Ovary (tissue), 9 donors: ENCODE data around the gene PTPN2. TPM values are rescaled to one million over a fixed set of nuclear protein-coding genes. Genes with fewer than 3 reads are reported as not detected.
A peak's percentile ranks its signal among the peaks of the same experiment; 100 is the strongest.

Experiments
- DNase-seq, 5 donors: peaks; one replicate each; pipeline ENCODE4 v3.0.0-alpha.2; 2019 to 2020
- H3K27ac ChIP-seq, 2 donors: fragments of 200-600 bp; one replicate each; pipeline versions ENCODE4 v1.5.1 to v1.8.0; 2019 to 2022
- H3K27me3 ChIP-seq: fragments of 200-600 bp; one replicate; pipeline ENCODE4 v1.8.0; 2022
- H3K36me3 ChIP-seq: fragments of 200-600 bp; sonication (generic); one replicate; pipeline ENCODE4 v1.5.1; 2019
- H3K4me1 ChIP-seq: one replicate; pipeline ENCODE4 v1.8.1; 2013; ENCODE audit warnings: mild to moderate bottlenecking, moderate library complexity; ENCODE audit not compliant: insufficient read depth
- H3K4me3 ChIP-seq: fragments of 200-600 bp; sonication (generic); one replicate; pipeline ENCODE4 v1.5.1; 2017
- H3K9me3 ChIP-seq, 2 donors: fragments of 200-600 bp in 1 of 2; sonication (generic) in 1 of 2; one replicate each; pipeline versions ENCODE4 v1.5.1 to v1.8.1; 2013 to 2019; ENCODE audit warnings: mild to moderate bottlenecking in 1 of 2, moderate library complexity in 1 of 2
- EP300 ChIP-seq: sonication (generic); formaldehyde crosslinking; IDR thresholded peaks from one replicate; pipeline ENCODE4 v1.6.1; 2017; ENCODE audit warnings: antibody characterized with exemption
- POLR2A ChIP-seq: fragments of 450-650 bp; IDR thresholded peaks from one replicate; pipeline ENCODE4 v1.6.1; 2017; ENCODE audit warnings: antibody characterized with exemption, mild to moderate bottlenecking, moderate library complexity
- WGBS, 3 donors: extraction: QIAGEN DNeasy Blood & Tissue Kit in 1 of 3; methylation state at CpG; one replicate each; pipeline versions ENCODE4 v1.1.5 to v1.1.7; 2013 to 2017; 5-methylcytosine and 5-hydroxymethylcytosine counted together
- intact Hi-C, 4 donors: fragments of 100-400 bp; cut with DNase I; formaldehyde crosslinking; loops; one replicate each; pipeline versions ENCODE4 v1.11.0 to v1.15.1; 2022 to 2023
- polyA plus RNA-seq, 2 donors: library from polyadenylated mRNA; stranded (reverse); fragments of 200-250 nt in 1 of 2; fragments of 350-450 nt in 1 of 2; fragmentation: Illumina TruSeq in 1 of 2; extraction: RNeasy Lipid Tissue Mini Kit (QIAGEN cat#74804) in 1 of 2; gene quantifications; one replicate each; pipeline ENCODE4 v1.2.3, GENCODE V29; 2013 to 2014
- total RNA-seq, 7 donors: library from RNA; depleted of rRNA in 2 of 7; stranded (reverse); fragments of >200 nt in 2 of 7; fragmentation: NEBNext Ultra II Directional in 3 of 7; extraction: Animal tissue kit (Norgen Biotek cat#: 25700) in 3 of 7; gene quantifications; one replicate each; pipeline versions ENCODE4 v1.1.0 to v1.2.4, GENCODE V29; 2016 to 2023
- TF ChIP-seq, protein P1 (sequence below), 3 donors: fragments of 450-650 bp in 2 of 3; fragments of 200-600 bp in 1 of 3; IDR thresholded peaks; one replicate each; pipeline versions ENCODE4 v1.5.1 to v1.8.0; 2016 to 2022; ENCODE audit warnings: antibody characterized with exemption in 3 of 3, mild to moderate bottlenecking in 1 of 3
- donor health status: DM: no; HTN: no; CAD: no; lungs with moderate emphysema.
- donor health status: DM: no; HTN: no; CAD: no.
- donor health status: Bipolar disorder and iron deficiency.
- donor health status: DM: yes; HTN: yes; CAD: no.
- donor health status: DM: no; HTN: no; CAD: no.
- donor health status: DM: yes; HTN: yes; CAD: no.

PTPN2 gene
- total and polyA plus RNA-seq, 9 donors, result 29.4 to 48.1 (median 36.2) TPM

DNA sequence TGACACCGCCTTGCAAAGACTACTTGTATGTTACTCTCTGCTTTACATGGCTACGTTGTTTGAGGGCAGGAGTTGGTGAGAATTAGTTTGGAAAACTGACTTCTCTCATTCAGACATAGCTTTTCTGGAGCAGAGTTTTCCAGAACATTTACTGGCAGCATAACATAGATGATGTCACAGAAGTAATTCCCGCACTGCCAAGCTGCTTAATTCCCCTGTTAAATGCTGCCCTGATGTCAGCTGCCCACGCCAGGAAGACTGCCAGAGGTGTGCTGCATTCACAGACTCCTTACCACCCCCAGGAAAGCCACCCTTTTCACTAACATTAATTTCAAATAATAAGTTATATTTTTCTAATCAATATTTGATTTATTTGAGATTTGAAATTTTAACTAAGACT lies 24.7 kb upstream of the PTPN2 start:
- Histone ChIP-seq H3K27me3 (no peaks in the 10 kb centered on the region), H3K4me1 (peaks cover 12% of the 10 kb centered on the region), H3K27ac (no peak overlapping the region), H3K4me3 (no peak overlapping the region), H3K36me3 (no peaks in the 10 kb centered on the region), H3K9me3 (no peaks in the 10 kb centered on the region)
- WGBS, 3 donors, result 85 to 87% (median 85%) methylated on average over 4 of the region's 4 CpGs
- TF ChIP-seq EP300 (no peak), POLR2A (no peak)
- TF ChIP-seq, protein P1, sequence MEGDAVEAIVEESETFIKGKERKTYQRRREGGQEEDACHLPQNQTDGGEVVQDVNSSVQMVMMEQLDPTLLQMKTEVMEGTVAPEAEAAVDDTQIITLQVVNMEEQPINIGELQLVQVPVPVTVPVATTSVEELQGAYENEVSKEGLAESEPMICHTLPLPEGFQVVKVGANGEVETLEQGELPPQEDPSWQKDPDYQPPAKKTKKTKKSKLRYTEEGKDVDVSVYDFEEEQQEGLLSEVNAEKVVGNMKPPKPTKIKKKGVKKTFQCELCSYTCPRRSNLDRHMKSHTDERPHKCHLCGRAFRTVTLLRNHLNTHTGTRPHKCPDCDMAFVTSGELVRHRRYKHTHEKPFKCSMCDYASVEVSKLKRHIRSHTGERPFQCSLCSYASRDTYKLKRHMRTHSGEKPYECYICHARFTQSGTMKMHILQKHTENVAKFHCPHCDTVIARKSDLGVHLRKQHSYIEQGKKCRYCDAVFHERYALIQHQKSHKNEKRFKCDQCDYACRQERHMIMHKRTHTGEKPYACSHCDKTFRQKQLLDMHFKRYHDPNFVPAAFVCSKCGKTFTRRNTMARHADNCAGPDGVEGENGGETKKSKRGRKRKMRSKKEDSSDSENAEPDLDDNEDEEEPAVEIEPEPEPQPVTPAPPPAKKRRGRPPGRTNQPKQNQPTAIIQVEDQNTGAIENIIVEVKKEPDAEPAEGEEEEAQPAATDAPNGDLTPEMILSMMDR (IDR thresholded peaks at IDR 0.05), result no peak
- intact Hi-C loops, result no loop called here
- no peak for DNase-seq

DNA sequence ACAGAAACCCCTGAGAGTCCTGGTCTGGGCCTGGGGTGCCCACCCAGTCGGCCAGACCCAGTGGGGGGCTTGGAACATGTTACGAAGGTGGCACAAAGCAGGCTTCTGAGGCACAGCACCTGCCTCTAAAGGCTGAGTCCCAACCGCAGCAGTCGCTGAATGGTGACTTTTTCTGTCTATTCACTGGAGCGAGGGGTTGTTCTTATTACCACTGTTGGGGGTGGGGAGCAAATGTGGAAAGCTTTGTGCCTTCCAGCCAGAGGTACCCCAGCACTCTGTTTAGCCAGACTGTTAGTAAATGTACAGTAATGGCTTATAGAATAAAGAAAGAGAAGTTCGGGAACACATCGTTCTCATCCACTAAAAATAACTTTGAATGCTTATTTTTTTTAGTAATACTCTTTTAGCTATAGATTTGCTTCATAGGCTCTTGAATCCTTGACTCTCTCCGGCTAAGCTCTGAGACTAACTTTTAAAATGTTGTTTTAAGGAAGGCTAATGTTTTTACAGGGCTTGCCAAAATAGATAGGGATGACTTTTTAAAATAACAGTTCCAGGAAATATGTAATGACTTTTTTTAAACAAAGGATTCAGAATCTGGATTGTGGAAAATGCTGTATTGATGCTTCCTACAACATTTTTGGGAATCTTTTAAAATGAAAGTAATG lies 23.4 kb upstream of the PTPN2 start:
- Histone ChIP-seq H3K4me1 (peaks cover 12% of the 10 kb centered on the region), H3K9me3 (no peaks in the 10 kb centered on the region), H3K27ac (peak overlapping the region; percentile 31 to 85), H3K36me3 (no peaks in the 10 kb centered on the region), H3K4me3 (no peak overlapping the region), H3K27me3 (no peaks in the 10 kb centered on the region)
- intact Hi-C loops, result no loop called here
- 7 to 20% (median 9%) methylated on average over 8 of the region's 8 CpGs for WGBS, 3 donors
- DNase-seq, result peak in 2 of 5 donors; percentile 35
- no peak for TF ChIP-seq POLR2A
- TF ChIP-seq EP300, result no peak
- TF ChIP-seq, protein P1 (IDR thresholded peaks at IDR 0.05), result no peak

DNA sequence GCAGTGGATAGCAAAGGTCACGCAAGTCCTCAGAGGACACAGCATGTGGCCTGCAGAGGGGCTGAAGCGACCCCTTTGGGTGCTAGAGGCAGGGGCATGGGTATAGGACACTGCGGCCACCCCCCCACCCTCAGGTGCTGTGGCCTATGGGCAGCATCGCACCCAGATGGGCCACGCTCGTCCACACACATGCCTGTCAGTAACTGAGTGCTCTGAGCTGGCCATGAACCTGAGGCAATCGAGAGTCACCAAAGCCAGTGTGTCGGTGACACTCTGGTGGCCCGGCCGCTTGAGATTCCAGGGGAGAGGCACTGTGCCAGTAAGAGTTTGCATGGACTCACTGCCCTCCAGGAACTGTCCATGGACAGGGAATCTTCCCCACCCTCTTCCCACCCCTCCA lies 22.7 kb upstream of the PTPN2 start:
- Histone ChIP-seq H3K36me3 (no peaks in the 10 kb centered on the region), H3K4me3 (no peak overlapping the region), H3K27me3 (no peaks in the 10 kb centered on the region), H3K9me3 (no peaks in the 10 kb centered on the region), H3K27ac (peak overlapping the region; percentile 31 to 85), H3K4me1 (peaks cover 12% of the 10 kb centered on the region)
- 71 to 83% (median 82%) methylated on average over 10 of the region's 10 CpGs for WGBS, 3 donors
- intact Hi-C loops, result no loop called here
- TF ChIP-seq EP300 (no peak), POLR2A (no peak)
- TF ChIP-seq, protein P1 (IDR thresholded peaks at IDR 0.05), result no peak
- peak in 2 of 5 donors; percentile 26 to 30 for DNase-seq

DNA sequence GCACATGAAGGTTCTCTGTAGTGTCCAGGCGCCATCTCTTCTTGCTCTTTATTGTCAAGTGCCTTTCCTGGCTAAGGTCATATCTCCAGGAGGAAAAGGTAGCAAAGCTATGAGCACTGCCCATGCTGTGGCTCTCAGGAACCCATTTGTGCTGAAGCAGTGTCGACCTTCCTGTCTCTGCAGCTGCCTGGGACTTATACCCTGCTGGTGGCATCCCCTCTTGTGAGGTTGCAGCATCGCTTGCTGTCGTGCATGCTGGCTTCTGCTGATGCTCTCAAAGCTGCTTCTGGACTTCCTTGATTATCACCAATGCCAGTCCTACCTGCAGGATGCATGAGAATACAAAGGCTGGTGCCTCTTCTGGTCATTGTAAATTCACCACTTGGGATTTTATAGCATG lies 22.1 kb upstream of the PTPN2 start:
- WGBS, 3 donors, result 92 to 97% (median 94%) methylated on average over 4 of the region's 4 CpGs
- no peak overlapping the region for H3K4me3 ChIP-seq
- H3K4me1 ChIP-seq, result peaks cover 12% of the 10 kb centered on the region
- DNase-seq, result no peak
- H3K9me3 ChIP-seq, result no peaks in the 10 kb centered on the region
- intact Hi-C loops, result no loop called here
- no peak overlapping the region for H3K27ac ChIP-seq
- TF ChIP-seq POLR2A (no peak), EP300 (no peak)
- TF ChIP-seq, protein P1 (IDR thresholded peaks at IDR 0.05), result no peak
- H3K36me3 ChIP-seq, result no peaks in the 10 kb centered on the region
- H3K27me3 ChIP-seq, result no peaks in the 10 kb centered on the region
